ENCODE results near the gene GRIN1. TPM values are rescaled to one million over a fixed set of nuclear protein-coding genes. Genes with fewer than 3 reads are reported as not detected.
A peak's percentile ranks its signal among the peaks of the same experiment; 100 is the strongest.

Gene GRIN1
- total RNA-seq, 1 donor from 2014 or later = not detected

DNA sequence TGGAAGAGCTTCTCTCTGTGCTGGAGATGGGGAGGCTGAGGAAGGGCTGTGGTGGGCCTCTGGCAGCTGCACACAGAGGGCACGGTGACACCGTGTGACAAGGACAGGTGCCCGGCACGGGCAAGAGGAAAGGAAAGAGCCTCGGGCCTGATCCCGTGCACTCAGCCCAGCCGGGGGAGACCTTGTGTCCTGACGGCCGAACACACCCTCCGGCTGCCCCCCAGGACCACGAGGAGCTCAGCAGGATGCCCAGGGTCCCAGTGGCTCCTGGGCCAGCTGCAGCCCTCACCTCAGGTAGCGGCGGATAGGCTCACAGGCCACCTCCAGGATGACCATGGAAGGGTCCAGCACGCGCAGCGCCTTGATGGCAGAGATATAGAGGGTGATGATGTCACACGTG, 43.9 kb downstream of the GRIN1 start:
- no peak overlapping the region for H3K4me2 ChIP-seq
- Mint-ChIP-seq H3K4me3 (no peak overlapping the region), H3K27ac (no peak overlapping the region), H3K36me3 (peaks cover 3% of the 10 kb centered on the region), H3K4me1 (peaks cover 14% of the 10 kb centered on the region), H3K27me3 (ENCODE audit: insufficient read depth, low read depth) (peaks cover 2% of the 10 kb centered on the region), H3K9me3 (no peaks in the 10 kb centered on the region)
- no peak overlapping the region for H2AFZ ChIP-seq (replicated peaks)
- no peaks in the 10 kb centered on the region for H3K27me3 ChIP-seq
- no peak overlapping the region for H3K9ac ChIP-seq
- H4K20me1 ChIP-seq (ENCODE audit: low read depth) = peaks cover 6% of the 10 kb centered on the region
- no peaks in the 10 kb centered on the region for H3K36me3 ChIP-seq
- no peak overlapping the region for H3K27ac ChIP-seq
- peaks cover 5% of the 10 kb centered on the region for H3K4me1 ChIP-seq
- peaks cover 18% of the 10 kb centered on the region for H3K79me2 ChIP-seq (ENCODE audit: low read depth)
- no peaks in the 10 kb centered on the region for H3K9me3 ChIP-seq (ENCODE audit: low read depth)
- no peak overlapping the region for H3K4me3 ChIP-seq
- TF ChIP-seq, protein P1, sequence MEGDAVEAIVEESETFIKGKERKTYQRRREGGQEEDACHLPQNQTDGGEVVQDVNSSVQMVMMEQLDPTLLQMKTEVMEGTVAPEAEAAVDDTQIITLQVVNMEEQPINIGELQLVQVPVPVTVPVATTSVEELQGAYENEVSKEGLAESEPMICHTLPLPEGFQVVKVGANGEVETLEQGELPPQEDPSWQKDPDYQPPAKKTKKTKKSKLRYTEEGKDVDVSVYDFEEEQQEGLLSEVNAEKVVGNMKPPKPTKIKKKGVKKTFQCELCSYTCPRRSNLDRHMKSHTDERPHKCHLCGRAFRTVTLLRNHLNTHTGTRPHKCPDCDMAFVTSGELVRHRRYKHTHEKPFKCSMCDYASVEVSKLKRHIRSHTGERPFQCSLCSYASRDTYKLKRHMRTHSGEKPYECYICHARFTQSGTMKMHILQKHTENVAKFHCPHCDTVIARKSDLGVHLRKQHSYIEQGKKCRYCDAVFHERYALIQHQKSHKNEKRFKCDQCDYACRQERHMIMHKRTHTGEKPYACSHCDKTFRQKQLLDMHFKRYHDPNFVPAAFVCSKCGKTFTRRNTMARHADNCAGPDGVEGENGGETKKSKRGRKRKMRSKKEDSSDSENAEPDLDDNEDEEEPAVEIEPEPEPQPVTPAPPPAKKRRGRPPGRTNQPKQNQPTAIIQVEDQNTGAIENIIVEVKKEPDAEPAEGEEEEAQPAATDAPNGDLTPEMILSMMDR (IDR thresholded peaks at IDR 0.05) = no peak
- TF ChIP-seq EZH2 (IDR thresholded peaks at IDR 0.05) (no peak), EZH2phosphoT487 (IDR thresholded peaks at IDR 0.05) (no peak)
- no peak for DNase-seq (ENCODE audit: low spot score)
- no peaks in the 10 kb centered on the region for H3F3A ChIP-seq (ENCODE audit: low read depth)

DNA sequence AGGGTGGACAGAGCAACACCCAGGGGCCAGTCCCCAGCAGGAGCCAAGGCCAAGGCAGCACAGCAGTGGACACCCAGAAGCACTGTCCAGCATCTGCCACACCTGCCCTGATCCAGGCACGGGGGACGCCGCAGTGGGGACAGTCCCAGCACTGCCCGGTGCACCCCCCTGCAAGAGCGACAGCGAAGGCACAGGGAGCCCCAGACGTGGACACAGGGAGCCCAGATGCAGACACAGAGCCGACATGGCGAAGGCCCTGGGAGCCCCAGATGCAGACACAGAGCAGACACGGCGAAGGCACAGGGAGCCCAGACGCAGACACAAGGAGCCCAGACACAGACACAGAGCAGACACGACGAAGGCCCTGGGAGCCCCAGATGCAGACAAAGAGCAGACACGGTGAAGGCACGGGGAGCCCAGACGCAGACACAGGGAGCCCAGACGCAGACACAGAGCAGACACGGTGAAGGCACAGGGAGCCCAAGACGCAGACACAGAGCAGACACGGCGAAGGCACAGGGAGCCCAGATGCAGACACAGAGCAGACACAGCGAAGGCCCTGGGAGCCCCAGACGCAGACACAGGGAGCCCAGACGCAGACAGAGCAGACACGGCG, 45.1 kb downstream of the GRIN1 start:
- H3K27me3 Mint-ChIP-seq (ENCODE audit: insufficient read depth, low read depth) = peaks cover 3% of the 10 kb centered on the region
- Histone ChIP-seq H2AFZ (replicated peaks) (no peak overlapping the region), H4K20me1 (ENCODE audit: low read depth) (peaks cover 2% of the 10 kb centered on the region), H3F3A (ENCODE audit: low read depth) (peaks cover 2% of the 10 kb centered on the region), H3K9me3 (ENCODE audit: low read depth) (no peaks in the 10 kb centered on the region), H3K4me3 (no peak overlapping the region), H3K27me3 (no peaks in the 10 kb centered on the region), H3K36me3 (no peaks in the 10 kb centered on the region), H3K4me1 (peaks cover 5% of the 10 kb centered on the region), H3K27ac (no peak overlapping the region), H3K9ac (no peak overlapping the region), H3K4me2 (no peak overlapping the region), H3K79me2 (ENCODE audit: low read depth) (peaks cover 23% of the 10 kb centered on the region)
- DNase-seq (ENCODE audit: low spot score) = no peak
- peaks cover 16% of the 10 kb centered on the region for H3K4me1 Mint-ChIP-seq
- H3K36me3 Mint-ChIP-seq = peaks cover 3% of the 10 kb centered on the region
- no peaks in the 10 kb centered on the region for H3K9me3 Mint-ChIP-seq
- H3K27ac Mint-ChIP-seq = no peak overlapping the region
- H3K4me3 Mint-ChIP-seq = peak overlapping the region; percentile 29
- no peak for TF ChIP-seq EZH2phosphoT487 (IDR thresholded peaks at IDR 0.05)
- TF ChIP-seq, protein P1 (IDR thresholded peaks at IDR 0.05) = no peak
- TF ChIP-seq EZH2 (IDR thresholded peaks at IDR 0.05) = no peak

DNA sequence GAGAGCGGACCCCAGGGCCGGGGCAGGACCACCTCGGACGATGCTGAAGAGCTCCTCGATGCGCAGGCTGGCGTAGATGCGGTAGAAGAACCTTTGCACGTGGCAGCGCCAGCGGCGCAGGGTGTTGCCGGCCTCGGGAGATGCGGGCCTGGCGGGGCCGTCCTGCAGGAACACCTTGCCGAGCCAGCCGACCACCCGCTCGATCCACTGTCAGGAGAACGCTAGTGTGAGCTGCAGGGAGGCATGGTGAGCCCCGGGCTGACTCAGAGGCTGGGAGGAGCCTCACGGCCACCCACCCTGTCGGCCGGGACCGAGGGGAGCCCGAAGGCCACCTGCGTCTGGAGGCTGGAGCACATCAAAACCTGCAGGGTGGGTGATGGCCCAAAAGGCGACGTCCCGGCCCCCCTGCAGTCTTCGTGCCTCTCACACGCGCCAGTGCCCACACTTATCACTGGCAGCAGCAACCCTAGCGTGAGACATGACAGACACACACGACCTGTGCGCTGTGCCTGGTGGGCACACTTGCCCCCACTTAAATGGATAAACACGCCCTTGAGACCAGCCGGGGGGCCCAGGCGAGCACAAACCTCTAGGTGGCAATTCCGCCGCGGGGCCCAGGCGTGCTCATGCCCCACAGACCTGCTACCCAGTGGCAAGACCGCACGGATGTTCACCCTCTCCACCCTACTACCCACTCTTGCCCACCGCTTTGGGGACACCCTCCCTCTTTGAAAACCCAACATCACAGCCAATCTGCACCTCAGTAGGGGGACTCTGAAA, 46.1 kb downstream of the GRIN1 start:
- Mint-ChIP-seq H3K27me3 (ENCODE audit: insufficient read depth, low read depth) (peaks cover 3% of the 10 kb centered on the region), H3K36me3 (peaks cover 3% of the 10 kb centered on the region), H3K4me1 (peaks cover 21% of the 10 kb centered on the region), H3K9me3 (no peaks in the 10 kb centered on the region), H3K4me3 (no peak overlapping the region), H3K27ac (no peak overlapping the region)
- Histone ChIP-seq H3K79me2 (ENCODE audit: low read depth) (peaks cover 23% of the 10 kb centered on the region), H3K9me3 (ENCODE audit: low read depth) (no peaks in the 10 kb centered on the region), H3K36me3 (no peaks in the 10 kb centered on the region), H3K27ac (no peak overlapping the region), H2AFZ (replicated peaks) (no peak overlapping the region), H3K4me1 (peaks cover 5% of the 10 kb centered on the region), H3K4me2 (no peak overlapping the region), H4K20me1 (ENCODE audit: low read depth) (peaks cover 10% of the 10 kb centered on the region), H3K9ac (no peak overlapping the region), H3F3A (ENCODE audit: low read depth) (peaks cover 10% of the 10 kb centered on the region), H3K4me3 (no peak overlapping the region), H3K27me3 (no peaks in the 10 kb centered on the region)
- DNase-seq (ENCODE audit: low spot score) = no peak
- TF ChIP-seq EZH2phosphoT487 (IDR thresholded peaks at IDR 0.05) (no peak), EZH2 (IDR thresholded peaks at IDR 0.05) (no peak)
- TF ChIP-seq, protein P1 (IDR thresholded peaks at IDR 0.05) = no peak
